Measurements from ENCODE around the gene HMGCL. TPM values are rescaled to one million over a fixed set of nuclear protein-coding genes. Genes with fewer than 3 reads are reported as not detected.
"Not testable (repeated sequence)": the region's sequence is repeated elsewhere in the genome, so short reads cannot be mapped to it uniquely, and the experiment has no call there.

Gene HMGCL
- total RNA-seq, 1 donor from 2014 or later, result 28.2 TPM

GRCh38 chr1:23825762-23826522, 713 bp upstream of the HMGCL start:
- no peak for ATAC-seq

GRCh38 chr1:23824711-23825075, 536 bp downstream of the HMGCL start:
- no peak for ATAC-seq

- no peak for ATAC-seq
Measured at GRCh38 chr1:23823767-23824166, 1.5 kb downstream of the HMGCL start.

- ATAC-seq, result no peak
Measured at GRCh38 chr1:23817633-23818032, 7.6 kb downstream of the HMGCL start.

GRCh38 chr1:23816906-23817305, 8.3 kb downstream of the HMGCL start:
- ATAC-seq, result no peak

- ATAC-seq, result no peak
Measured at GRCh38 chr1:23816361-23816760, 8.9 kb downstream of the HMGCL start.

- ATAC-seq, result no peak
Measured at GRCh38 chr1:23814016-23814415, 11.2 kb downstream of the HMGCL start.

GRCh38 chr1:23810818-23811540, 14.2 kb downstream of the HMGCL start:
- peak; percentile 78 for ATAC-seq

GRCh38 chr1:23809751-23810171, 15.5 kb downstream of the HMGCL start:
- ATAC-seq, result peak; percentile 68

- ATAC-seq, result peak; percentile 24
Measured at GRCh38 chr1:23807453-23807852, 17.8 kb downstream of the HMGCL start.

GRCh38 chr1:23806280-23806679, 18.9 kb downstream of the HMGCL start:
- ATAC-seq, result no peak

GRCh38 chr1:23805025-23805424, 20.2 kb downstream of the HMGCL start:
- ATAC-seq, result no peak

GRCh38 chr1:23804183-23804835, 20.9 kb downstream of the HMGCL start:
- ATAC-seq, result no peak

GRCh38 chr1:23803674-23804073, 21.6 kb downstream of the HMGCL start:
- ATAC-seq, result no peak

GRCh38 chr1:23802809-23803342, 22.4 kb downstream of the HMGCL start:
- not testable (repeated sequence) for ATAC-seq

GRCh38 chr1:23801876-23802275, 23.4 kb downstream of the HMGCL start:
- no peak for ATAC-seq

GRCh38 chr1:23801338-23801748, 23.9 kb downstream of the HMGCL start:
- no peak for ATAC-seq

- peak; percentile 89 for ATAC-seq
Measured at GRCh38 chr1:23800400-23801337, 24.6 kb downstream of the HMGCL start, which contains the start of gene GALE. Gene GALE, minus strand, starts transcription at chr1:23800754. Its CDS starts 1,747 bp downstream, at chr1:23799007.

GRCh38 chr1:23799570-23800399, 25.4 kb downstream of the HMGCL start:
- peak; percentile 74 for ATAC-seq

- no peak for ATAC-seq
Measured at GRCh38 chr1:23799255-23799569, 26.0 kb downstream of the HMGCL start.

GRCh38 chr1:23798662-23799142, 26.5 kb downstream of the HMGCL start:
- ATAC-seq, result no peak
